K562 (cell line): ENCODE data around the gene ZC3H13. TPM values are rescaled to one million over a fixed set of nuclear protein-coding genes. Genes with fewer than 3 reads are reported as not detected.

Experiments used
- ATAC-seq: fragments of 200-7000 bp; cut with Tn5 transposase; 3 replicates; pipeline ENCODE4 v1.9.1; 2020; ENCODE audit warnings: moderate library complexity
- BruUV-seq: library from RNA; stranded (reverse); fragments of 400-500 nt; replicated peaks from 2 replicates; lab custom pipeline; 2021; lab: Mats Ljungman, UMichigan
- CTCF ChIA-PET: fragments of 300-600 bp; formaldehyde crosslinking; extraction: SDS; loops from one replicate; lab custom pipeline; 2021; ENCODE audit warnings: low intra/inter-chr PET ratio; lab: Yijun Ruan, JAX
- POLR2A ChIA-PET: fragments of 300-600, 350-650 bp; sonication (Branson Sonifier 250); formaldehyde crosslinking; extraction: SDS; loops from one replicate; lab custom pipeline; 2021; ENCODE audit warnings: antibody characterized with exemption, inconsistent platforms; lab: Yijun Ruan, JAX
- DNase-seq, 4 experiments: peaks; one replicate each; pipeline versions ENCODE4 v3.0.0 to v3.0.0-alpha.2; 2011 to 2018; ENCODE audit warnings: low spot score in 3 of 4, mixed read lengths in 3 of 4; ENCODE audit errors: extremely low read depth in 1 of 4
- FAIRE-seq: peaks from 2 replicates; lab custom pipeline; 2011; peaks lifted over from hg19 to GRCh38; lab: Jason Lieb, UNC
- H2AFZ ChIP-seq: 2 replicates; pipeline ENCODE4 v1.6.0; 2011; ENCODE audit warnings: low read depth, low read length, control low read depth, inconsistent platforms
- H3K27ac ChIP-seq: fragments of 200-600 bp; 3 replicates; pipeline ENCODE4 v1.8.0; 2011; ENCODE audit warnings: low read depth, mild to moderate bottlenecking, control low read depth, inconsistent platforms, low read length, moderate library complexity, mixed read lengths; ENCODE audit errors: extremely low read depth
- H3K27me3 ChIP-seq, 2 experiments: fragments of 300-600 bp in 1 of 2; 2 replicates in 1 of 2; 3 replicates in 1 of 2; pipeline versions ENCODE4 v1.6.0 to v1.8.0; 2011; ENCODE audit warnings: inconsistent platforms in 2 of 2, low read length in 2 of 2, mild to moderate bottlenecking in 1 of 2, mixed read lengths in 1 of 2, moderate library complexity in 1 of 2; ENCODE audit not compliant: control insufficient read depth in 2 of 2, insufficient read depth in 2 of 2
- H3K36me3 ChIP-seq: fragments of 300-600 bp; 3 replicates; pipeline ENCODE4 v1.8.0; 2011; ENCODE audit warnings: mild to moderate bottlenecking, low read length, inconsistent platforms; ENCODE audit not compliant: control insufficient read depth, insufficient read depth
- H3K4me1 ChIP-seq, 2 experiments: fragments of 200-600 bp in 1 of 2; replicated peaks in 1 of 2; 2 replicates in 1 of 2; 3 replicates in 1 of 2; pipeline versions ENCODE4 v1.5.1 to v1.8.0; 2011; ENCODE audit warnings: inconsistent platforms in 2 of 2, low read length in 2 of 2, mild to moderate bottlenecking in 1 of 2, mixed read lengths in 1 of 2, moderate library complexity in 1 of 2; ENCODE audit not compliant: control insufficient read depth in 2 of 2, insufficient read depth in 2 of 2
- H3K4me2 ChIP-seq: 2 replicates; pipeline ENCODE4 v1.6.1; 2011; ENCODE audit warnings: low read length, control low read depth, inconsistent platforms, mixed read lengths; ENCODE audit not compliant: insufficient read depth
- H3K4me3 ChIP-seq: fragments of 200-600 bp; sonication (generic), shearing (Covaris generic); 2 replicates; pipeline ENCODE4 v1.5.1; 2016; ENCODE audit warnings: control low read depth, inconsistent platforms
- H3K79me2 ChIP-seq: fragments of 200-600 bp; 3 replicates; pipeline ENCODE4 v1.8.0; 2011; ENCODE audit warnings: low read length, inconsistent platforms; ENCODE audit not compliant: control insufficient read depth, insufficient read depth
- H3K9ac ChIP-seq, 2 experiments: 2 replicates each; pipeline versions ENCODE4 v1.6.0 to v1.6.1; 2011; ENCODE audit warnings: low read depth in 2 of 2, low read length in 2 of 2, control low read depth in 1 of 2, inconsistent platforms in 1 of 2, mild to moderate bottlenecking in 1 of 2, mixed read lengths in 1 of 2; ENCODE audit not compliant: insufficient read depth in 1 of 2
- H3K9me1 ChIP-seq: one replicate; pipeline ENCODE4 v1.6.0; 2011; ENCODE audit warnings: inconsistent platforms, mild to moderate bottlenecking, low read length, moderate library complexity; ENCODE audit not compliant: control insufficient read depth, insufficient read depth
- H3K9me3 ChIP-seq: replicated peaks from 2 replicates; pipeline ENCODE4 v1.5.1; 2011; ENCODE audit warnings: low read depth, low read length, inconsistent platforms; ENCODE audit not compliant: control insufficient read depth, insufficient read depth
- H4K20me1 ChIP-seq: replicated peaks from 2 replicates; pipeline ENCODE4 v1.6.1; 2011; ENCODE audit warnings: low read length, inconsistent platforms, mixed read lengths; ENCODE audit not compliant: control insufficient read depth, insufficient read depth
- ASH1L ChIP-seq: fragments of 450-650 bp; IDR thresholded peaks from 2 replicates; pipeline ENCODE4 v1.6.1; 2018; ENCODE audit warnings: borderline replicate concordance, mild to moderate bottlenecking, low read depth; ENCODE audit not compliant: partially characterized antibody
- CBX3 ChIP-seq, 2 experiments: IDR thresholded peaks; 1 replicate in 1 of 2; 2 replicates in 1 of 2; pipeline ENCODE4 v1.6.1; 2012; ENCODE audit warnings: inconsistent platforms in 2 of 2, low read length in 2 of 2, borderline replicate concordance in 1 of 2, control low read depth in 1 of 2
- CCNT2 ChIP-seq: IDR thresholded peaks from 2 replicates; pipeline ENCODE4 v1.6.1; 2011; ENCODE audit warnings: borderline replicate concordance, low read depth, mild to moderate bottlenecking, moderate library complexity, mixed read lengths, low read length; ENCODE audit not compliant: insufficient read length; ENCODE audit errors: extremely low read depth
- COPS2 ChIP-seq: fragments of 450-650 bp; conservative IDR thresholded peaks from 2 replicates; pipeline ENCODE4 v1.6.1; 2016; ENCODE audit warnings: mild to moderate bottlenecking, moderate library complexity
- ELF2 ChIP-seq: fragments of 250-450 bp; sonication (Bioruptor Pico); IDR thresholded peaks from 2 replicates; pipeline ENCODE4 v1.5.0; 2021; ENCODE audit warnings: mild to moderate bottlenecking
- PHB2 ChIP-seq: fragments of 450-650 bp; IDR thresholded peaks from 2 replicates; pipeline ENCODE4 v1.6.1; 2017; ENCODE audit warnings: low read depth
- TEAD2 ChIP-seq: fragments of 450-650 bp; IDR thresholded peaks from 2 replicates; pipeline ENCODE4 v1.6.1; 2016; ENCODE audit warnings: missing genetic modification characterization, control low read depth, missing compliant biosample characterization
- TGIF2 ChIP-seq: sonication (generic); formaldehyde crosslinking; IDR thresholded peaks from 2 replicates; pipeline ENCODE4 v1.8.1; 2022; ENCODE audit warnings: mild to moderate bottlenecking, missing genetic modification reagents, moderate library complexity
- ZBTB11 ChIP-seq, 3 experiments: fragments of 200-800 bp in 1 of 3; fragments of 250-450 bp in 1 of 3; fragments of 450-650 bp in 1 of 3; sonication (Bioruptor Pico) in 1 of 3; sonication (Bioruptor generic) in 1 of 3; formaldehyde crosslinking in 1 of 3; IDR thresholded peaks; 2 replicates each; pipeline versions ENCODE4 v1.6.1 to v1.8.0; 2016 to 2022; ENCODE audit warnings: mild to moderate bottlenecking in 2 of 3, missing genetic modification characterization in 2 of 3, missing compliant biosample characterization in 1 of 3, moderate library complexity in 1 of 3
- ZC3H11A ChIP-seq: IDR thresholded peaks from 2 replicates; pipeline ENCODE4 v1.6.1; 2012; ENCODE audit warnings: low read depth, low read length, improper control_type of control experiment
- ZHX1 ChIP-seq: fragments of 150-350 bp; conservative IDR thresholded peaks from 2 replicates; pipeline ENCODE4 v1.6.1; 2014; ENCODE audit warnings: low read length
- ZNF197 ChIP-seq: fragments of 200-800 bp; sonication (Bioruptor generic); IDR thresholded peaks from 2 replicates; pipeline ENCODE4 v1.6.1; 2016; ENCODE audit warnings: low read depth, missing genetic modification characterization, missing compliant biosample characterization
- ZNF277 ChIP-seq: fragments of 250-450 bp; sonication (Bioruptor Pico); IDR thresholded peaks from 2 replicates; pipeline ENCODE4 v1.8.0; 2022; ENCODE audit warnings: inconsistent platforms, mild to moderate bottlenecking, moderate library complexity, borderline replicate concordance
- ZZZ3 ChIP-seq: fragments of 450-650 bp; IDR thresholded peaks from 2 replicates; pipeline ENCODE4 v1.6.1; 2016; ENCODE audit warnings: antibody characterized with exemption, mild to moderate bottlenecking, moderate library complexity
- WGBS: fragments of 100-300 bp; shearing (Covaris generic); methylation state at CpG from one replicate; pipeline ENCODE4 v1.1.6; 2016; ENCODE audit warnings: low coverage, mixed read lengths; ENCODE audit not compliant: insufficient coverage; ENCODE audit errors: missing lambda C conversion rate; 5-methylcytosine and 5-hydroxymethylcytosine counted together
- in situ Hi-C: fragments of 300-500 bp; cut with MboI; formaldehyde crosslinking; loops from 4 replicates; pipeline ENCODE4 v1.15.0; 2018; ENCODE audit warnings: inconsistent platforms, mixed read lengths
- intact Hi-C: fragments of 100-400 bp; cut with micrococcal nuclease; formaldehyde crosslinking; loops from 2 replicates; pipeline ENCODE4 v1.14.2; 2022
- polyA plus RNA-seq, 8 experiments: library from polyadenylated mRNA; depleted of rRNA in 4 of 8; stranded (reverse) in 5 of 8; unstranded in 3 of 8; fragments of >200 nt; fragmentation: Nextera tagmentation in 2 of 8; fragmentation: Illumina TruSeq in 1 of 8; extraction: Ambion mirVana in 2 of 8; extraction: Trizol in 1 of 8; gene quantifications; 2 replicates each; pipeline versions ENCODE4 v1.2.1 to v1.2.3, GENCODE V29; 2011 to 2014; ENCODE audit warnings: inconsistent platforms in 1 of 8, missing spikeins in 1 of 8
- total RNA-seq, 7 experiments: library from RNA; depleted of rRNA in 6 of 7; stranded (reverse); fragments of >200 nt in 6 of 7; fragmentation: Illumina TruSeq in 2 of 7; extraction: Trizol in 2 of 7; gene quantifications; 2 replicates each; pipeline versions ENCODE4 v1.2.1 to v1.2.3, GENCODE V29; 2011 to 2021; ENCODE audit warnings: low replicate concordance in 1 of 7

Gene ZC3H13
- total and polyA plus RNA-seq, 9 of the 15 experiments (the other 6 are each of a cell fraction or from before 2014, with no cell fraction given), result 4.9 to 27.6 (median 12.1) TPM

GRCh38 chr13:45921162-45921736 is 131.3 kb downstream of the ZC3H13 start:
- no peaks in the 10 kb centered on the region for H3K79me2 ChIP-seq
- no TSS peak for BruUV-seq
- H4K20me1 ChIP-seq, result no peaks in the 10 kb centered on the region
- no peak for DNase-seq
- no peak overlapping the region for H3K4me2 ChIP-seq
- no peaks in the 10 kb centered on the region for H3K36me3 ChIP-seq
- WGBS, result 0% methylated on average over 1 of the region's 1 CpG
- no peak overlapping the region for H3K4me3 ChIP-seq
- H3K9me1 ChIP-seq, result no peaks in the 10 kb centered on the region
- no peaks in the 10 kb centered on the region for H3K9me3 ChIP-seq
- no peak for ATAC-seq
- no peak overlapping the region for H3K27ac ChIP-seq
- CTCF ChIA-PET, result no interaction called here
- POLR2A ChIA-PET, result interaction anchor here (0.8 kb wide), 1 partner anchor 261 kb away, joined by 3 read pairs; the partner anchor contains the start of gene LCP1
- intact Hi-C loops, result no loop called here
- H3K4me1 ChIP-seq, result peaks cover 0 to 3% of the 10 kb centered on the region in 2 experiments; a peak in 1 of 5 replicates
- peaks cover 5 to 18% of the 10 kb centered on the region in 2 experiments; a peak in 3 of 5 replicates for H3K27me3 ChIP-seq
- H2AFZ ChIP-seq, result no peak overlapping the region
- in situ Hi-C loops, result no loop called here
- H3K9ac ChIP-seq, result no peak overlapping the region
- no peak for FAIRE-seq
- TF ChIP-seq ELF2, result no peak
- TF ChIP-seq COPS2, result no peak
- no peak for TF ChIP-seq ZBTB11 (CRISPR knock-in tag; IDR thresholded peaks at IDR 0.05)
- no peak for TF ChIP-seq ZHX1
- no peak for TF ChIP-seq ZZZ3
- no peak for TF ChIP-seq CCNT2
- TF ChIP-seq ZC3H11A, result no peak
- TF ChIP-seq PHB2, result no peak
- TF ChIP-seq TGIF2 (CRISPR knock-in tag), result no peak
- no peak for TF ChIP-seq TEAD2 (tag)
- no peak for TF ChIP-seq ZNF197 (CRISPR knock-in tag)
- no peak for TF ChIP-seq ASH1L
- TF ChIP-seq ZNF277 (CRISPR knock-in tag), result no peak
- no peak for TF ChIP-seq CBX3 (IDR thresholded peaks at IDR 0.05; ENCODE audit: borderline replicate concordance in 1 of 2, low read length in 2 of 2)
